GM23248 (cell line): Measurements from ENCODE around the gene AVPI1. TPM values are rescaled to one million over a fixed set of nuclear protein-coding genes. Genes with fewer than 3 reads are reported as not detected.

Source experiments
- DNase-seq: peaks from one replicate; pipeline ENCODE4 v3.0.0-alpha.2; 2015
- H2AFZ ChIP-seq: fragments of 200-600 bp; sonication (generic); 2 replicates; pipeline ENCODE4 v1.6.1; 2016; ENCODE audit warnings: antibody characterized with exemption
- H3F3A ChIP-seq: fragments of 200-600 bp; sonication (generic); 2 replicates; pipeline ENCODE4 v1.6.1; 2016; ENCODE audit warnings: mild to moderate bottlenecking, antibody characterized with exemption, mixed run types; ENCODE audit not compliant: insufficient read depth
- H3K27ac ChIP-seq: fragments of 200-600 bp; sonication (generic); 2 replicates; pipeline ENCODE4 v1.5.1; 2016; ENCODE audit warnings: mild to moderate bottlenecking
- H3K27me3 ChIP-seq: fragments of 200-600 bp; sonication (generic); replicated peaks from 2 replicates; pipeline ENCODE4 v1.6.1; 2016; ENCODE audit warnings: mild to moderate bottlenecking; ENCODE audit not compliant: insufficient read depth
- H3K36me3 ChIP-seq: fragments of 200-600 bp; sonication (generic); 2 replicates; pipeline ENCODE4 v1.6.1; 2016; ENCODE audit warnings: low read depth, mild to moderate bottlenecking
- H3K4me1 ChIP-seq: fragments of 200-600 bp; sonication (generic); 2 replicates; pipeline ENCODE4 v1.6.1; 2016; ENCODE audit warnings: mild to moderate bottlenecking; ENCODE audit not compliant: insufficient read depth
- H3K4me2 ChIP-seq: fragments of 200-600 bp; sonication (generic); one replicate; pipeline ENCODE4 v1.6.1; 2016; ENCODE audit warnings: mild to moderate bottlenecking; ENCODE audit not compliant: unreplicated experiment
- H3K4me3 ChIP-seq: fragments of 200-600 bp; sonication (generic); 2 replicates; pipeline ENCODE4 v1.5.1; 2016; ENCODE audit warnings: mild to moderate bottlenecking
- H3K79me2 ChIP-seq: fragments of 200-600 bp; sonication (generic); 2 replicates; pipeline ENCODE4 v1.6.1; 2016; ENCODE audit warnings: mild to moderate bottlenecking; ENCODE audit not compliant: insufficient read depth
- H3K9ac ChIP-seq: fragments of 200-600 bp; sonication (generic); 2 replicates; pipeline ENCODE4 v1.6.1; 2016; ENCODE audit warnings: mild to moderate bottlenecking
- H3K9me2 ChIP-seq: fragments of 200-600 bp; sonication (generic); 2 replicates; pipeline ENCODE4 v1.6.1; 2016; ENCODE audit warnings: mixed run types, mild to moderate bottlenecking, moderate library complexity; ENCODE audit not compliant: insufficient read depth
- H3K9me3 ChIP-seq: fragments of 200-600 bp; sonication (generic); one replicate; pipeline ENCODE4 v1.6.1; 2017; ENCODE audit warnings: low read depth
- H4K20me1 ChIP-seq: fragments of 200-600 bp; sonication (generic); 2 replicates; pipeline ENCODE4 v1.6.0; 2016; ENCODE audit not compliant: insufficient read depth
- EZH2 ChIP-seq: fragments of 200-600 bp; sonication (generic); IDR thresholded peaks from 2 replicates; pipeline ENCODE4 v1.6.1; 2018; ENCODE audit warnings: antibody characterized with exemption, mild to moderate bottlenecking; ENCODE audit not compliant: insufficient read depth, poor library complexity, severe bottlenecking
- EZH2phosphoT487 ChIP-seq: fragments of 200-600 bp; sonication (generic); IDR thresholded peaks from 2 replicates; pipeline ENCODE4 v1.6.1; 2018; ENCODE audit warnings: antibody characterized with exemption, moderate library complexity, mild to moderate bottlenecking, low read depth; ENCODE audit not compliant: insufficient read depth
- WGBS, 2 experiments: methylation state at CpG; one replicate each; pipeline ENCODE4 v1.1.6; 2015 to 2017; ENCODE audit warnings: low lambda C conversion rate in 2 of 2, low coverage in 1 of 2; ENCODE audit errors: missing lambda C conversion rate in 2 of 2; 5-methylcytosine and 5-hydroxymethylcytosine counted together
- in situ Hi-C: fragments of 300-500 bp; cut with MboI; formaldehyde crosslinking; loops from 2 replicates; pipeline ENCODE4 v1.15.0; 2020
- polyA plus RNA-seq: library from polyadenylated mRNA; unstranded; fragments of >200 nt; fragmentation: Nextera tagmentation; extraction: Ambion mirVana; gene quantifications from 2 replicates; pipeline ENCODE4 v1.2.1, GENCODE V29; 2016
- total RNA-seq: library from RNA; depleted of rRNA; stranded (reverse); fragments of >200 nt; shearing (Covaris generic); gene quantifications from 2 replicates; pipeline ENCODE4 v1.2.3, GENCODE V29; 2014

AVPI1 gene
- total and polyA plus RNA-seq, 2 experiments from 2014 or later: 31.4 to 33.8 TPM

GRCh38 chr10:97724341-97724941, 37.4 kb upstream of the AVPI1 start:
- no peak for TF ChIP-seq EZH2phosphoT487
- no peak for TF ChIP-seq EZH2
- no peaks in the 10 kb centered on the region for H3K9me2 ChIP-seq
- peaks cover 41% of the 10 kb centered on the region for H3F3A ChIP-seq
- H3K4me1 ChIP-seq: peaks cover 21% of the 10 kb centered on the region
- peak overlapping the region; percentile 27; the same call in 1 of the 2 replicates for H3K9ac ChIP-seq
- H2AFZ ChIP-seq: no peak overlapping the region
- 43 to 46% methylated on average over 5 of the region's 5 CpGs for WGBS, 2 experiments
- in situ Hi-C loops: no loop called here
- no peaks in the 10 kb centered on the region for H3K9me3 ChIP-seq
- H3K27ac ChIP-seq: peak overlapping the region; percentile 70
- H3K4me2 ChIP-seq: no peak overlapping the region
- no peaks in the 10 kb centered on the region for H3K27me3 ChIP-seq
- H3K79me2 ChIP-seq: no peaks in the 10 kb centered on the region
- no peaks in the 10 kb centered on the region; the same call in 1 of the 2 replicates for H3K36me3 ChIP-seq
- no peaks in the 10 kb centered on the region for H4K20me1 ChIP-seq
- peak; percentile 89 for DNase-seq
- no peak overlapping the region for H3K4me3 ChIP-seq

GRCh38 chr10:97723001-97723400, 36.0 kb upstream of the AVPI1 start:
- Histone ChIP-seq H3K4me1 (peaks cover 32% of the 10 kb centered on the region), H3K4me2 (no peak overlapping the region), H2AFZ (no peak overlapping the region), H3K9me3 (no peaks in the 10 kb centered on the region), H3K36me3 (peaks cover 6% of the 10 kb centered on the region; the same call in 1 of the 2 replicates), H3K4me3 (no peak overlapping the region), H3K27me3 (no peaks in the 10 kb centered on the region), H3K79me2 (peaks cover 9% of the 10 kb centered on the region; the same call in 1 of the 2 replicates), H3K27ac (no peak overlapping the region), H3K9ac (no peak overlapping the region), H4K20me1 (no peaks in the 10 kb centered on the region), H3F3A (peaks cover 45% of the 10 kb centered on the region), H3K9me2 (no peaks in the 10 kb centered on the region)
- 98 to 100% methylated on average over 3 of the region's 3 CpGs for WGBS, 2 experiments
- no peak for TF ChIP-seq EZH2phosphoT487
- no peak for TF ChIP-seq EZH2
- DNase-seq: peak; percentile 21
- in situ Hi-C loops: no loop called here

GRCh38 chr10:97721871-97722780, 35.1 kb upstream of the AVPI1 start:
- Histone ChIP-seq H3K36me3 (peaks cover 12% of the 10 kb centered on the region), H3F3A (peaks cover 37% of the 10 kb centered on the region), H4K20me1 (no peaks in the 10 kb centered on the region), H2AFZ (no peak overlapping the region), H3K4me3 (no peak overlapping the region), H3K27ac (no peak overlapping the region), H3K4me2 (no peak overlapping the region), H3K79me2 (peaks cover 18% of the 10 kb centered on the region), H3K9ac (no peak overlapping the region), H3K9me3 (no peaks in the 10 kb centered on the region), H3K4me1 (peaks cover 31% of the 10 kb centered on the region), H3K9me2 (no peaks in the 10 kb centered on the region), H3K27me3 (no peaks in the 10 kb centered on the region)
- DNase-seq: no peak
- in situ Hi-C loops: no loop called here
- 73 to 75% methylated on average over 12 of the region's 12 CpGs for WGBS, 2 experiments
- TF ChIP-seq EZH2 (no peak), EZH2phosphoT487 (no peak)

DNA sequence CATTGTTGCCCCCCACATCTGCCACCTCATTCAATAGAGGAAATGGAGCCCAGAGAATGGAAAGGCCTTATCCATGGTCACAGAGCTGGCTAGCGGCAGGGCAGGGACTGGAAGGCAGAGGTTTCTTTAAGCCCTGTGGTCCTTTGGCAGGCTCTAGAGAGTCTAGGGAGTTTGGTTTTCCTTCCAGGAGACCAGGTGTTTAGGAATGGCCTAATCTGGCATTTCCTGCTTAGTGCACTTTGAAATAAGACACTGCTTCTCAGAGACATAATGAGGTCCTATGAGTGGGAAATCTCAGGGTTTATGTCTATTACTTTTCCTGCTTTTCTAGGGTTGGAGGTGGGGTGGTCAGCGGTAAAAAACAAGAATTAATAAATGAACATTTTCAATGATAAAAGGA, 32.6 kb upstream of the AVPI1 start:
- Histone ChIP-seq H3K4me1 (peaks cover 42% of the 10 kb centered on the region), H3K36me3 (peaks cover 14% of the 10 kb centered on the region), H2AFZ (no peak overlapping the region), H3K9ac (no peak overlapping the region), H3K9me3 (no peaks in the 10 kb centered on the region), H3K27me3 (no peaks in the 10 kb centered on the region), H3F3A (peaks cover 26% of the 10 kb centered on the region), H3K9me2 (no peaks in the 10 kb centered on the region), H3K4me2 (no peak overlapping the region), H3K79me2 (peaks cover 42% of the 10 kb centered on the region), H3K4me3 (no peak overlapping the region), H3K27ac (no peak overlapping the region), H4K20me1 (no peaks in the 10 kb centered on the region)
- in situ Hi-C loops: no loop called here
- no peak for TF ChIP-seq EZH2phosphoT487
- TF ChIP-seq EZH2: no peak
- 83 to 84% methylated on average over 2 of the region's 2 CpGs for WGBS, 2 experiments
- no peak for DNase-seq
